ENCODE results near the gene ANTXR1. TPM values are rescaled to one million over a fixed set of nuclear protein-coding genes. Genes with fewer than 3 reads are reported as not detected.

The ANTXR1 gene
- polyA plus RNA-seq, 1 of the 3 experiments (the other 2 are of a cell fraction) = 114 TPM

- Histone ChIP-seq H3K36me3 (replicated peaks in 1 of 2; ENCODE audit: control insufficient read depth in 1 of 2, insufficient read depth in 2 of 2, low read length in 1 of 2) (peaks cover 28 to 45% of the 10 kb centered on the region in 2 experiments), H3K27ac (ENCODE audit: low read depth in 2 of 2, low read length in 1 of 2) (peak overlapping the region; percentile 78 to 89), H4K20me1 (ENCODE audit: insufficient read depth) (no peaks in the 10 kb centered on the region), H3K4me1 (ENCODE audit: control insufficient read depth in 1 of 2, insufficient read depth in 2 of 2, low read depth in 1 of 2, low read length in 1 of 2) (peaks cover 5 to 25% of the 10 kb centered on the region in 2 experiments), H3K4me3 (ENCODE audit: low read depth in 2 of 2, low read length in 1 of 2) (peak overlapping the region in 1 of 2 experiments; percentile 19; a peak in 1 of 4 replicates), H3K27me3 (ENCODE audit: insufficient read depth) (no peaks in the 10 kb centered on the region), H3K9me2 (no peaks in the 10 kb centered on the region), H3K9me3 (no peaks in the 10 kb centered on the region), H3K79me2 (ENCODE audit: insufficient read depth) (peaks cover 18% of the 10 kb centered on the region; the same call in 1 of the 2 replicates), H3K4me2 (peak overlapping the region; percentile 59), H2AFZ (ENCODE audit: low read depth) (no peak overlapping the region), H3K9ac (peak overlapping the region; percentile 61), H3F3A (replicated peaks; ENCODE audit: insufficient read depth) (peaks cover 66% of the 10 kb centered on the region)
- no peak for DNase-seq
- ChIA-PET CTCF (no interaction called here), POLR2A (no interaction called here)
- WGBS (ENCODE audit: low lambda C conversion rate) = 5% methylated on average over 5 of the region's 5 CpGs
- peak; percentile 81 for TF ChIP-seq TEAD4 (IDR thresholded peaks at IDR 0.05; ENCODE audit: borderline replicate concordance, insufficient read depth)
- TF ChIP-seq FOSL2 (IDR thresholded peaks at IDR 0.05; ENCODE audit: borderline replicate concordance, low read depth) = peak; percentile 65
- TF ChIP-seq NFIC (IDR thresholded peaks at IDR 0.05; ENCODE audit: borderline replicate concordance) = peak; percentile 63; the same call in 1 of the 2 replicates
- peak; percentile 79 for TF ChIP-seq TCF12 (IDR thresholded peaks at IDR 0.05)
- TF ChIP-seq, protein P1, sequence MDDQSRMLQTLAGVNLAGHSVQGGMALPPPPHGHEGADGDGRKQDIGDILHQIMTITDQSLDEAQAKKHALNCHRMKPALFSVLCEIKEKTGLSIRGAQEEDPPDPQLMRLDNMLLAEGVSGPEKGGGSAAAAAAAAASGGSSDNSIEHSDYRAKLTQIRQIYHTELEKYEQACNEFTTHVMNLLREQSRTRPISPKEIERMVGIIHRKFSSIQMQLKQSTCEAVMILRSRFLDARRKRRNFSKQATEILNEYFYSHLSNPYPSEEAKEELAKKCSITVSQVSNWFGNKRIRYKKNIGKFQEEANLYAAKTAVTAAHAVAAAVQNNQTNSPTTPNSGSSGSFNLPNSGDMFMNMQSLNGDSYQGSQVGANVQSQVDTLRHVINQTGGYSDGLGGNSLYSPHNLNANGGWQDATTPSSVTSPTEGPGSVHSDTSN (IDR thresholded peaks at IDR 0.05) = peak; percentile 74
- TF ChIP-seq, protein P2, sequence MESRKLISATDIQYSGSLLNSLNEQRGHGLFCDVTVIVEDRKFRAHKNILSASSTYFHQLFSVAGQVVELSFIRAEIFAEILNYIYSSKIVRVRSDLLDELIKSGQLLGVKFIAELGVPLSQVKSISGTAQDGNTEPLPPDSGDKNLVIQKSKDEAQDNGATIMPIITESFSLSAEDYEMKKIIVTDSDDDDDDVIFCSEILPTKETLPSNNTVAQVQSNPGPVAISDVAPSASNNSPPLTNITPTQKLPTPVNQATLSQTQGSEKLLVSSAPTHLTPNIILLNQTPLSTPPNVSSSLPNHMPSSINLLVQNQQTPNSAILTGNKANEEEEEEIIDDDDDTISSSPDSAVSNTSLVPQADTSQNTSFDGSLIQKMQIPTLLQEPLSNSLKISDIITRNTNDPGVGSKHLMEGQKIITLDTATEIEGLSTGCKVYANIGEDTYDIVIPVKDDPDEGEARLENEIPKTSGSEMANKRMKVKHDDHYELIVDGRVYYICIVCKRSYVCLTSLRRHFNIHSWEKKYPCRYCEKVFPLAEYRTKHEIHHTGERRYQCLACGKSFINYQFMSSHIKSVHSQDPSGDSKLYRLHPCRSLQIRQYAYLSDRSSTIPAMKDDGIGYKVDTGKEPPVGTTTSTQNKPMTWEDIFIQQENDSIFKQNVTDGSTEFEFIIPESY (IDR thresholded peaks at IDR 0.05; ENCODE audit: borderline replicate concordance, low read depth) = no peak
- TF ChIP-seq POLR2AphosphoS5 (IDR thresholded peaks at IDR 0.05; ENCODE audit: low read depth, low read length) = no peak; the same call in 1 of the 2 replicates
- TF ChIP-seq RAD21 (IDR thresholded peaks at IDR 0.05; ENCODE audit: low read length) = no peak
- peak in 1 of 2 experiments; percentile 85; a peak in 1 of 4 replicates for TF ChIP-seq EP300 (IDR thresholded peaks at IDR 0.05; ENCODE audit: borderline replicate concordance in 1 of 2, low read depth in 1 of 2, low read length in 1 of 2)
- peak; percentile 77 for TF ChIP-seq JUND (IDR thresholded peaks at IDR 0.05)
- 0 out of 2 replicates have a peak, but pooled peaks have one; percentile 80 for TF ChIP-seq FOXM1 (IDR thresholded peaks at IDR 0.05; ENCODE audit: low read depth)
- TF ChIP-seq RXRA (IDR thresholded peaks at IDR 0.05; ENCODE audit: borderline replicate concordance, low read depth) = no peak; the same call in 1 of the 2 replicates
- no peak for TF ChIP-seq TAF1 (IDR thresholded peaks at IDR 0.05; ENCODE audit: borderline replicate concordance, low read depth, low read length)
- no peak for TF ChIP-seq IRF3 (IDR thresholded peaks at IDR 0.05; ENCODE audit: low read depth, low read length)
Observed at GRCh38 chr2:69138247-69138772, 125.3 kb downstream of the ANTXR1 start.

Data from SK-N-SH (cell line).